Choroid plexus epithelial cell (primary cell): ENCODE data around the gene KAZALD1.
A peak's percentile ranks its signal among the peaks of the same experiment; 100 is the strongest.

Source experiments
- DNase-seq: peaks from one replicate; pipeline ENCODE4 v3.0.0-alpha.2; 2010; ENCODE audit warnings: low read depth
- H3K4me3 ChIP-seq: 2 replicates; pipeline ENCODE4 v1.5.1; 2011; ENCODE audit warnings: low read depth, mild to moderate bottlenecking, control low read depth, low read length, moderate library complexity
- CTCF ChIP-seq: conservative IDR thresholded peaks from 2 replicates; pipeline ENCODE4 v1.5.1; 2011; ENCODE audit warnings: low read depth, mild to moderate bottlenecking, control low read depth, inconsistent platforms, low read length, moderate library complexity

The KAZALD1 gene

GRCh38 chr10:101016814-101017213 lies 45.0 kb upstream of the KAZALD1 start:
- DNase-seq, result no peak
- H3K4me3 ChIP-seq, result no peak overlapping the region
- TF ChIP-seq CTCF, result no peak

GRCh38 chr10:101018118-101018599 lies 43.6 kb upstream of the KAZALD1 start:
- peak; percentile 85 for DNase-seq
- TF ChIP-seq CTCF, result no peak

GRCh38 chr10:101018600-101019439 lies 43.0 kb upstream of the KAZALD1 start:
- peak; percentile 93 for DNase-seq
- peak; percentile 81 for TF ChIP-seq CTCF
- H3K4me3 ChIP-seq, result peak overlapping the region; percentile 22

More at GRCh38 chr10:101018118-101018599, 43.6 kb upstream of the KAZALD1 start:
- H3K4me3 ChIP-seq, result no peak overlapping the region

- no peak for TF ChIP-seq CTCF
- H3K4me3 ChIP-seq, result no peak overlapping the region
- DNase-seq, result no peak
These were observed 42.4 kb upstream of the KAZALD1 start for GRCh38 chr10:101019440-101019703.

- no peak overlapping the region for H3K4me3 ChIP-seq
These were observed 41.2 kb upstream of the KAZALD1 start for GRCh38 chr10:101020427-101021075.

GRCh38 chr10:101021239-101021638 lies 40.5 kb upstream of the KAZALD1 start:
- no peak for TF ChIP-seq CTCF
- no peak for DNase-seq
- H3K4me3 ChIP-seq, result no peak overlapping the region

More at GRCh38 chr10:101020427-101021075, 41.2 kb upstream of the KAZALD1 start:
- DNase-seq, result no peak
- no peak for TF ChIP-seq CTCF
